ENCODE data around the gene SNED1. TPM values are rescaled to one million over a fixed set of nuclear protein-coding genes. Genes with fewer than 3 reads are reported as not detected.

SNED1 gene
- total RNA-seq, 2 experiments from 2014 or later = 2.8 to 13.6 TPM

DNA sequence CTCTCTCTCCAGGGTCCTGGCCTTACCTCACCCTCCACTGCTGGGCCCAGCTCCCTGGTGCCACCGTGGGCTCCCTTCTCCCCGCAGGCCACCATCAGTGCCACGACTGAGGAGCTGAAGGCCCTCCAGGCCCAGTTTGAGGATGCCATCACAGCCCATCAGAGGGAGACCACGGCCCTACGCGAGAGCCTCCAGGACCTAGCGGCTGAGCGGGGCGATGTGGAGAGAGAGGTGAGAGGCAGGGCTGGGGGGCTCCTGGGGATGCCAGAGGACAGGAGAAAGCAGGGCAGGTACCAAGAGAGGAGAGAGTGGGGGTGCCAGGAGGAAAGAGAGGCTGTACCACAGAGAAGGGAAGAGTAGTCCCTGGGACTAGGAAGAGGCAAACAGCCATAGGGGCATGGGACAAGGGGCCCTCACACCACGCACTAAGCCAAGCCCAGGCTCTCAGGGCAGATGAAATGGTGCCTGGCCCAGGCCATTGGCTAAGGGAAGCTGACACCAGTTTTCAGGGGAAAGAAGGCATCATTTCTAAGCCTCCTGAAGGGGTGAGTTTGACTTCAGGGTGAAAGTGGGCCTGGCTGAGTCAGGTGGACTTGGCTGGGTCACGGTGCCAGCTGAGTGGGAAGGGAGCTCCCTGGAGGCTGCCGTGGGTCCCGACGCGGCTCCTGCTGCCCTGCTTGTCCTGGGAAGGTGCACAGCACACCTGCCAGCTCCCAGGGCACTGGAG, 39.0 kb upstream of the SNED1 start:
- DNase-seq (ENCODE audit: low spot score) = no peak
- Histone ChIP-seq H3K79me2 (ENCODE audit: insufficient read depth, low read depth, low read length) (no peaks in the 10 kb centered on the region), H3K4me3 (ENCODE audit: low read depth, low read length, poor library complexity, severe bottlenecking) (no peak overlapping the region), H3K9me2 (ENCODE audit: insufficient read depth, low read length) (no peaks in the 10 kb centered on the region), H2AFZ (ENCODE audit: low read length) (no peak overlapping the region), H3K4me1 (ENCODE audit: insufficient read depth, low read length, poor library complexity, severe bottlenecking) (no peaks in the 10 kb centered on the region), H3K36me3 (ENCODE audit: insufficient read depth, low read length) (no peaks in the 10 kb centered on the region), H3K27ac (ENCODE audit: low read depth, low read length, poor library complexity, severe bottlenecking) (no peak overlapping the region), H3K4me2 (ENCODE audit: low read length) (no peak overlapping the region), H3K9me3 (ENCODE audit: low read length) (no peaks in the 10 kb centered on the region), H4K20me1 (ENCODE audit: insufficient read depth, low read length) (no peaks in the 10 kb centered on the region)
- ChIA-PET POLR2A (no interaction called here), CTCF (ENCODE audit: unreplicated experiment) (no interaction called here)
- intact Hi-C loops (cut with micrococcal nuclease; ENCODE audit: unreplicated experiment) = no loop called here
- no TSS peak for BruUV-seq (replicated peaks)
- TF ChIP-seq CTCF (conservative IDR thresholded peaks at IDR 0.05; ENCODE audit: low read length) (no peak), EZH2phosphoT487 (IDR thresholded peaks at IDR 0.05; ENCODE audit: borderline replicate concordance, low read depth, low read length) (no peak)

DNA sequence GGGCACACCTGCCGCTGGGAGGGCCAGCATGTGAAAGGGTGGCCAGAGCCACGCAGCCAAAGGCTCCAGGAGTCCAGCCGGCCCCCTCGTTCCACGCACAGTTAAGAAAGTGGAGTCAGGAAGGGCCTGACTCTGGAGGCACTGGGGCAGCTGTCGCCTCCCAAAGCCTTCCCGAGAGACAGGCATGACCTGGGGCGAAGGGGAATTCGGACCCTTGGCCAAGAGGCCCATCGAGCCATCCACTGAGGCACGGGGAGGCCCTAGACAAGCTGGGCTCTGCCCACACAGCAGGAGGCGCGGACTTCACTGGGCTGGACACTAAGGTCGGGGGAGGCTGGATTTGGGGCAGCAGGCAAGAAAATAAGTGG, 38.5 kb upstream of the SNED1 start:
- no peak overlapping the region for H3K4me3 ChIP-seq (ENCODE audit: low read depth, low read length, poor library complexity, severe bottlenecking)
- no peak overlapping the region for H3K27ac ChIP-seq (ENCODE audit: low read depth, low read length, poor library complexity, severe bottlenecking)
- BruUV-seq (replicated peaks) = no TSS peak
- intact Hi-C loops (cut with micrococcal nuclease; ENCODE audit: unreplicated experiment) = no loop called here
- no peak overlapping the region for H3K4me2 ChIP-seq (ENCODE audit: low read length)
- H3K79me2 ChIP-seq (ENCODE audit: insufficient read depth, low read depth, low read length) = no peaks in the 10 kb centered on the region
- no peaks in the 10 kb centered on the region for H3K36me3 ChIP-seq (ENCODE audit: insufficient read depth, low read length)
- H3K4me1 ChIP-seq (ENCODE audit: insufficient read depth, low read length, poor library complexity, severe bottlenecking) = no peaks in the 10 kb centered on the region
- ChIA-PET CTCF (ENCODE audit: unreplicated experiment) (no interaction called here), POLR2A (no interaction called here)
- TF ChIP-seq CTCF (conservative IDR thresholded peaks at IDR 0.05; ENCODE audit: low read length) (no peak), EZH2phosphoT487 (IDR thresholded peaks at IDR 0.05; ENCODE audit: borderline replicate concordance, low read depth, low read length) (no peak)
- no peak for DNase-seq (ENCODE audit: low spot score)
- no peaks in the 10 kb centered on the region for H3K9me2 ChIP-seq (ENCODE audit: insufficient read depth, low read length)
- H2AFZ ChIP-seq (ENCODE audit: low read length) = no peak overlapping the region
- H4K20me1 ChIP-seq (ENCODE audit: insufficient read depth, low read length) = no peaks in the 10 kb centered on the region
- no peaks in the 10 kb centered on the region for H3K9me3 ChIP-seq (ENCODE audit: low read length)

- BruUV-seq (replicated peaks) = no TSS peak
- CTCF ChIA-PET (ENCODE audit: unreplicated experiment) = no interaction called here
Observed at GRCh38 chr2:240960309-240960970, 38.0 kb upstream of the SNED1 start.

More at GRCh38 chr2:240960309-240960970, 38.0 kb upstream of the SNED1 start:
- no peak for DNase-seq (ENCODE audit: low spot score)
- TF ChIP-seq EZH2phosphoT487 (IDR thresholded peaks at IDR 0.05; ENCODE audit: borderline replicate concordance, low read depth, low read length) (no peak), CTCF (conservative IDR thresholded peaks at IDR 0.05; ENCODE audit: low read length) (no peak)
- no peaks in the 10 kb centered on the region for H3K9me2 ChIP-seq (ENCODE audit: insufficient read depth, low read length)
- H3K27ac ChIP-seq (ENCODE audit: low read depth, low read length, poor library complexity, severe bottlenecking) = no peak overlapping the region
- no peaks in the 10 kb centered on the region for H3K79me2 ChIP-seq (ENCODE audit: insufficient read depth, low read depth, low read length)
- H3K4me1 ChIP-seq (ENCODE audit: insufficient read depth, low read length, poor library complexity, severe bottlenecking) = no peaks in the 10 kb centered on the region
- H2AFZ ChIP-seq (ENCODE audit: low read length) = no peak overlapping the region
- no peaks in the 10 kb centered on the region for H3K36me3 ChIP-seq (ENCODE audit: insufficient read depth, low read length)
- POLR2A ChIA-PET = no interaction called here
- H3K4me2 ChIP-seq (ENCODE audit: low read length) = no peak overlapping the region
- intact Hi-C loops (cut with micrococcal nuclease; ENCODE audit: unreplicated experiment) = no loop called here
- no peak overlapping the region for H3K4me3 ChIP-seq (ENCODE audit: low read depth, low read length, poor library complexity, severe bottlenecking)
- no peaks in the 10 kb centered on the region for H3K9me3 ChIP-seq (ENCODE audit: low read length)
- no peaks in the 10 kb centered on the region for H4K20me1 ChIP-seq (ENCODE audit: insufficient read depth, low read length)

Measured in OCI-LY7 (cell line).